Measurements from ENCODE around the gene GOLGA7B.

DNA sequence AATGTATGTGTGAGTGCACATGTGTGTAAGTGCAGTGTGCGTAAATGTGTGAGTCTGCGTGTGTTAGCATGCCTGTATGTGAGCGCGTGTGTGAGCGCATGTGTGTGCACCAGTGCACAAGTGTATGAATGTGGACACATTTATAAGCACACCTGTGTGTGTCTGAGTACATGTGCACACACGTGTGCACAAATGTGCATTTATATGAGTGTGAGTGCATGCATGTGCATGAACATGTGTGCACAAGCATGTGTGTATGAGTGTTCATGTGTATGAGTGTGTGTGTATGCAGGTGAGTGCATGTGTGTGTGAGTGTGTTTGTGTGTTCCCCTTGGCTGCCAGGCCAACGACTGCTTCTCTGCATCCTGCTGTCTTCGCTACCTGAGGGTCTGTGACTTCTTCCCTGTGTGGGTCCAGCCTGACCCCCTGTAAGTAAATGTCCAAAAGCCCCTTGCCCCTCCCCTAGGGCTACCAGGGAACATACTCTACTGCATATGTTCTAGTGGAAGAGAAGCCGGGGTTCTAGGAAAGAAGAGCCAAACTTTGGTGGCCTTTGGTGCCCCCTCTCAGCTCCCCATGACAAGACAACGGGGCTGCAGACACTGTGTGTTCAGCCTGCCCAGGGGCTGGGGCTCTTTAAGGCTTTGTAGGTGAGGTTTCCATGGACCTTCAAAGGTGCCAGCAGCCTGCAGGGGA, 17.0 kb downstream of the GOLGA7B start:
- TF ChIP-seq EP300 (IDR thresholded peaks at IDR 0.05; ENCODE audit: low read depth): no peak
- TF ChIP-seq POLR2AphosphoS5 (IDR thresholded peaks at IDR 0.05): no peak
- TF ChIP-seq, protein P1, sequence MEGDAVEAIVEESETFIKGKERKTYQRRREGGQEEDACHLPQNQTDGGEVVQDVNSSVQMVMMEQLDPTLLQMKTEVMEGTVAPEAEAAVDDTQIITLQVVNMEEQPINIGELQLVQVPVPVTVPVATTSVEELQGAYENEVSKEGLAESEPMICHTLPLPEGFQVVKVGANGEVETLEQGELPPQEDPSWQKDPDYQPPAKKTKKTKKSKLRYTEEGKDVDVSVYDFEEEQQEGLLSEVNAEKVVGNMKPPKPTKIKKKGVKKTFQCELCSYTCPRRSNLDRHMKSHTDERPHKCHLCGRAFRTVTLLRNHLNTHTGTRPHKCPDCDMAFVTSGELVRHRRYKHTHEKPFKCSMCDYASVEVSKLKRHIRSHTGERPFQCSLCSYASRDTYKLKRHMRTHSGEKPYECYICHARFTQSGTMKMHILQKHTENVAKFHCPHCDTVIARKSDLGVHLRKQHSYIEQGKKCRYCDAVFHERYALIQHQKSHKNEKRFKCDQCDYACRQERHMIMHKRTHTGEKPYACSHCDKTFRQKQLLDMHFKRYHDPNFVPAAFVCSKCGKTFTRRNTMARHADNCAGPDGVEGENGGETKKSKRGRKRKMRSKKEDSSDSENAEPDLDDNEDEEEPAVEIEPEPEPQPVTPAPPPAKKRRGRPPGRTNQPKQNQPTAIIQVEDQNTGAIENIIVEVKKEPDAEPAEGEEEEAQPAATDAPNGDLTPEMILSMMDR (IDR thresholded peaks at IDR 0.05): no peak
- no peak for TF ChIP-seq POLR2A (IDR thresholded peaks at IDR 0.05)

Data from transverse colon (tissue), 4 donors.